Measurements from ENCODE around the gene RSRP1. TPM values are rescaled to one million over a fixed set of nuclear protein-coding genes. Genes with fewer than 3 reads are reported as not detected.

RSRP1 gene
- polyA plus RNA-seq, 3 donors = 39.4 to 87.5 (median 46.0) TPM

GRCh38 chr1:25201006-25201405, 46.2 kb downstream of the RSRP1 start:
- 73 to 83% (median 82%) methylated on average over 7 of the region's 7 CpGs for WGBS, 3 donors
- no peak overlapping the region for H3K27ac ChIP-seq (ENCODE audit: low read depth, low read length)

GRCh38 chr1:25199819-25200620, 47.2 kb downstream of the RSRP1 start:
- H3K27ac ChIP-seq (ENCODE audit: low read depth, low read length) = no peak overlapping the region
- 79 to 85% (median 83%) methylated on average over 20 of the region's 20 CpGs for WGBS, 3 donors

- no peak overlapping the region for H3K27ac ChIP-seq (ENCODE audit: low read depth, low read length)
- 61 to 70% (median 67%) methylated on average over 20 of the region's 20 CpGs for WGBS, 3 donors
These were observed 48.5 kb downstream of the RSRP1 start for GRCh38 chr1:25198663-25199252.

GRCh38 chr1:25197982-25198662, 49.1 kb downstream of the RSRP1 start:
- no peak overlapping the region for H3K27ac ChIP-seq (ENCODE audit: low read depth, low read length)
- WGBS, 3 donors = 38 to 43% (median 40%) methylated on average over 11 of the region's 11 CpGs

GRCh38 chr1:25197235-25197975, 49.8 kb downstream of the RSRP1 start:
- H3K27ac ChIP-seq (ENCODE audit: low read depth, low read length) = no peak overlapping the region
- WGBS, 3 donors = 78 to 82% (median 81%) methylated on average over 19 to 20 of the region's 20 CpGs

GRCh38 chr1:25196830-25197229, 50.4 kb downstream of the RSRP1 start:
- WGBS, 3 donors = 85 to 88% (median 86%) methylated on average over 7 of the region's 7 CpGs
- no peak overlapping the region for H3K27ac ChIP-seq (ENCODE audit: low read depth, low read length)

GRCh38 chr1:25195835-25196234, 51.4 kb downstream of the RSRP1 start:
- 79 to 85% (median 81%) methylated on average over 6 of the region's 6 CpGs for WGBS, 3 donors
- H3K27ac ChIP-seq (ENCODE audit: low read depth, low read length) = no peak overlapping the region

- no peak overlapping the region for H3K27ac ChIP-seq (ENCODE audit: low read depth, low read length)
- WGBS, 3 donors = 52 to 85% (median 84%) methylated on average over 17 of the region's 17 CpGs
These were observed 52.7 kb downstream of the RSRP1 start for GRCh38 chr1:25194572-25195020.

- no peak overlapping the region for H3K27ac ChIP-seq (ENCODE audit: low read depth, low read length)
- 79 to 90% (median 87%) methylated on average over 8 of the region's 8 CpGs for WGBS, 3 donors
These were observed 53.2 kb downstream of the RSRP1 start for GRCh38 chr1:25194054-25194453.

- H3K27ac ChIP-seq (ENCODE audit: low read depth, low read length) = no peak overlapping the region
- WGBS, 3 donors = 60 to 70% (median 67%) methylated on average over 7 to 9 of the region's 9 CpGs
These were observed 54.0 kb downstream of the RSRP1 start for GRCh38 chr1:25193229-25193628.

Other genes starting within 250 kb of the RSRP1 start
- 10 to 100 TPM; 43.3 to 98.3 (median 45.5) TPM for gene SYF2, start 15.0 kb downstream of the RSRP1 start, polyA plus RNA-seq
- gene RHD, start 25.1 kb upstream of the RSRP1 start, polyA plus RNA-seq = not detected
- gene TMEM50A, start 90.9 kb upstream of the RSRP1 start, polyA plus RNA-seq = 10 to 100 TPM; 33.3 to 87.3 (median 79.2) TPM
- gene RHCE, start 173.4 kb upstream of the RSRP1 start, polyA plus RNA-seq = under 1 TPM in 2 of 3 donors, not detected in 1; 0.10 to 0.30 TPM
- gene MACO1, start 183.4 kb upstream of the RSRP1 start, polyA plus RNA-seq = 10 to 100 TPM in 1 of 3 donors, 1 to 10 TPM in 2; 3.8 to 16.7 (median 6.4) TPM